HG02798 (cell line): ENCODE results near the gene CHAF1B.
"Not testable (repeated sequence)": the region's sequence is repeated elsewhere in the genome, so short reads cannot be mapped to it uniquely, and the experiment has no call there.

Experiments
- ATAC-seq: cut with Tn5 transposase; IDR thresholded peaks from one replicate; pipeline ENCODE4 v1.9.1; 2021; ENCODE audit warnings: mild to moderate bottlenecking; ENCODE audit not compliant: unreplicated experiment, poor library complexity

CHAF1B gene

GRCh38 chr21:36385233-36386030, at the start of gene CHAF1B:
Gene CHAF1B (plus strand): TSS chr21:36385392. CDS start chr21:36386137, 745 bp downstream.
- peak; percentile 93 for ATAC-seq

GRCh38 chr21:36337099-36337509, 48.1 kb upstream of the CHAF1B start:
- no peak for ATAC-seq

- ATAC-seq = no peak
Measured at GRCh38 chr21:36338975-36339374, 46.2 kb upstream of the CHAF1B start.

- not testable (repeated sequence) for ATAC-seq
Measured at GRCh38 chr21:36342581-36342980, 42.6 kb upstream of the CHAF1B start.

GRCh38 chr21:36344931-36345330, 40.3 kb upstream of the CHAF1B start:
- no peak for ATAC-seq

- ATAC-seq = no peak
Measured at GRCh38 chr21:36347278-36347961, 37.8 kb upstream of the CHAF1B start.

GRCh38 chr21:36347962-36348328, 37.2 kb upstream of the CHAF1B start:
- ATAC-seq = no peak

GRCh38 chr21:36349315-36349714, 35.9 kb upstream of the CHAF1B start:
- ATAC-seq = no peak

GRCh38 chr21:36350282-36350910, 34.8 kb upstream of the CHAF1B start:
- ATAC-seq = no peak

GRCh38 chr21:36354918-36355680, 30.1 kb upstream of the CHAF1B start:
- no peak for ATAC-seq

GRCh38 chr21:36355868-36356267, 29.3 kb upstream of the CHAF1B start:
- no peak for ATAC-seq

GRCh38 chr21:36359185-36359584, 26.0 kb upstream of the CHAF1B start:
- ATAC-seq = no peak

- ATAC-seq = no peak
Measured at GRCh38 chr21:36369064-36369685, 16.0 kb upstream of the CHAF1B start.

GRCh38 chr21:36375994-36376393, 9.2 kb upstream of the CHAF1B start:
- no peak for ATAC-seq

GRCh38 chr21:36377391-36377842, 7.8 kb upstream of the CHAF1B start:
- ATAC-seq = no peak

GRCh38 chr21:36379251-36379650, 5.9 kb upstream of the CHAF1B start:
- no peak for ATAC-seq

- no peak for ATAC-seq
Measured at GRCh38 chr21:36381841-36382589, 3.2 kb upstream of the CHAF1B start.

- ATAC-seq = not testable (repeated sequence)
Measured at GRCh38 chr21:36382722-36383121, 2.5 kb upstream of the CHAF1B start.

GRCh38 chr21:36384885-36385232, 333 bp upstream of the CHAF1B start:
- ATAC-seq = no peak
